Measurements from ENCODE around the gene ZNF423.
"Not testable (repeated sequence)": the region's sequence is repeated elsewhere in the genome, so short reads cannot be mapped to it uniquely, and the experiment has no call there.

The ZNF423 gene

GRCh38 chr16:49523435-49524159 lies 332.3 kb downstream of the ZNF423 start:
- no peak for DNase-seq

GRCh38 chr16:49521734-49522325 lies 334.1 kb downstream of the ZNF423 start:
- DNase-seq = no peak

GRCh38 chr16:49520492-49521038 lies 335.3 kb downstream of the ZNF423 start:
- DNase-seq = no peak

- no peak for DNase-seq
These were observed 336.2 kb downstream of the ZNF423 start for GRCh38 chr16:49519741-49520140.

- DNase-seq = no peak
These were observed 336.8 kb downstream of the ZNF423 start for GRCh38 chr16:49519008-49519656.

GRCh38 chr16:49516382-49517036 lies 339.4 kb downstream of the ZNF423 start:
- no peak for DNase-seq

- no peak for DNase-seq
These were observed 340.1 kb downstream of the ZNF423 start for GRCh38 chr16:49515861-49516260.

GRCh38 chr16:49515016-49515565 lies 340.8 kb downstream of the ZNF423 start:
- no peak for DNase-seq

GRCh38 chr16:49514073-49514980 lies 341.6 kb downstream of the ZNF423 start:
- no peak for DNase-seq

- DNase-seq = no peak
These were observed 342.9 kb downstream of the ZNF423 start for GRCh38 chr16:49513040-49513439.

GRCh38 chr16:49510654-49511305 lies 345.1 kb downstream of the ZNF423 start:
- DNase-seq = no peak

GRCh38 chr16:49510141-49510540 lies 345.8 kb downstream of the ZNF423 start:
- DNase-seq = no peak

GRCh38 chr16:49506058-49507013 lies 349.6 kb downstream of the ZNF423 start:
- not testable (repeated sequence) for DNase-seq

GRCh38 chr16:49505556-49505955 lies 350.4 kb downstream of the ZNF423 start:
- no peak for DNase-seq

GRCh38 chr16:49504626-49505025 lies 351.3 kb downstream of the ZNF423 start:
- DNase-seq = no peak

- no peak for DNase-seq
These were observed 351.9 kb downstream of the ZNF423 start for GRCh38 chr16:49504023-49504364.

GRCh38 chr16:49503256-49504022 lies 352.5 kb downstream of the ZNF423 start:
- no peak for DNase-seq

- DNase-seq = no peak
These were observed 353.6 kb downstream of the ZNF423 start for GRCh38 chr16:49502136-49502881.
